Epithelial cell of prostate (primary cell): ENCODE measurements around the gene ZNF521.

Experiments
- DNase-seq: peaks from one replicate; pipeline ENCODE4 v3.0.0-alpha.2; 2011; ENCODE audit warnings: low read depth, low spot score
- H3K27ac ChIP-seq: fragments of 450-650 bp; 2 replicates; pipeline ENCODE4 v1.5.1; 2017; ENCODE audit warnings: mild to moderate bottlenecking

Gene ZNF521

GRCh38 chr18:25233528-25234321 is 118.2 kb downstream of the ZNF521 start:
- no peak for DNase-seq
- no peak overlapping the region for H3K27ac ChIP-seq

GRCh38 chr18:25231327-25231691 is 120.7 kb downstream of the ZNF521 start:
- DNase-seq: no peak
- no peak overlapping the region for H3K27ac ChIP-seq

GRCh38 chr18:25230658-25231326 is 121.2 kb downstream of the ZNF521 start:
- H3K27ac ChIP-seq: no peak overlapping the region
- DNase-seq: no peak

GRCh38 chr18:25229920-25230319 is 122.0 kb downstream of the ZNF521 start:
- DNase-seq: no peak
- no peak overlapping the region for H3K27ac ChIP-seq

GRCh38 chr18:25229081-25229480 is 122.9 kb downstream of the ZNF521 start:
- DNase-seq: no peak
- no peak overlapping the region for H3K27ac ChIP-seq

- no peak overlapping the region for H3K27ac ChIP-seq
- no peak for DNase-seq
Observed at GRCh38 chr18:25228410-25228809, 123.6 kb downstream of the ZNF521 start.

GRCh38 chr18:25225151-25225550 is 126.8 kb downstream of the ZNF521 start:
- no peak overlapping the region for H3K27ac ChIP-seq
- no peak for DNase-seq

- no peak overlapping the region for H3K27ac ChIP-seq
- no peak for DNase-seq
Observed at GRCh38 chr18:25223899-25224886, 127.8 kb downstream of the ZNF521 start.

GRCh38 chr18:25223211-25223610 is 128.8 kb downstream of the ZNF521 start:
- H3K27ac ChIP-seq: no peak overlapping the region
- DNase-seq: no peak

GRCh38 chr18:25222648-25223047 is 129.3 kb downstream of the ZNF521 start:
- no peak overlapping the region for H3K27ac ChIP-seq
- DNase-seq: no peak

- no peak for DNase-seq
- H3K27ac ChIP-seq: no peak overlapping the region
Observed at GRCh38 chr18:25210622-25211021, 141.3 kb downstream of the ZNF521 start.

GRCh38 chr18:25192065-25192464 is 159.9 kb downstream of the ZNF521 start:
- no peak for DNase-seq
- H3K27ac ChIP-seq: no peak overlapping the region

GRCh38 chr18:25190472-25190871 is 161.5 kb downstream of the ZNF521 start:
- no peak for DNase-seq
- no peak overlapping the region for H3K27ac ChIP-seq

- DNase-seq: no peak
- H3K27ac ChIP-seq: no peak overlapping the region
Observed at GRCh38 chr18:25189391-25190185, 162.4 kb downstream of the ZNF521 start.

- H3K27ac ChIP-seq: no peak overlapping the region
- no peak for DNase-seq
Observed at GRCh38 chr18:25187521-25188192, 164.3 kb downstream of the ZNF521 start.

GRCh38 chr18:25186871-25187270 is 165.1 kb downstream of the ZNF521 start:
- H3K27ac ChIP-seq: no peak overlapping the region
- no peak for DNase-seq

- no peak overlapping the region for H3K27ac ChIP-seq
- no peak for DNase-seq
Observed at GRCh38 chr18:25181993-25182392, 170.0 kb downstream of the ZNF521 start.

GRCh38 chr18:25181581-25181980 is 170.4 kb downstream of the ZNF521 start:
- no peak for DNase-seq
- H3K27ac ChIP-seq: no peak overlapping the region

- no peak for DNase-seq
- no peak overlapping the region for H3K27ac ChIP-seq
Observed at GRCh38 chr18:25180973-25181548, 170.9 kb downstream of the ZNF521 start.
